Stimulated activated CD4-positive, alpha-beta T cell treated with anti-CD3 and anti-CD28 coated beads, Interleukin-4, amount 100 ng/mL, for 48 hours (primary cell): ENCODE results near the gene CALR3.
"Not testable (repeated sequence)": the region's sequence is repeated elsewhere in the genome, so short reads cannot be mapped to it uniquely, and the experiment has no call there.

Experiments
- DNase-seq, 2 donors: peaks; one replicate each; pipeline ENCODE4 v3.0.0-alpha.2; 2020; ENCODE audit warnings: low read depth in 2 of 2

The CALR3 gene

GRCh38 chr19:16524991-16525734 lies 29.2 kb upstream of the CALR3 start:
- no peak for DNase-seq

- no peak for DNase-seq
These were observed 26.8 kb upstream of the CALR3 start for GRCh38 chr19:16522559-16523377.

GRCh38 chr19:16521715-16522289 lies 25.8 kb upstream of the CALR3 start:
- no peak for DNase-seq

- DNase-seq = no peak
These were observed 25.1 kb upstream of the CALR3 start for GRCh38 chr19:16520986-16521624.

- no peak for DNase-seq
These were observed 24.4 kb upstream of the CALR3 start for GRCh38 chr19:16520074-16520973.

GRCh38 chr19:16519230-16519687 lies 23.3 kb upstream of the CALR3 start:
- DNase-seq = no peak

GRCh38 chr19:16518483-16519229 lies 22.7 kb upstream of the CALR3 start:
- DNase-seq = no peak

GRCh38 chr19:16518061-16518460 lies 22.1 kb upstream of the CALR3 start:
- DNase-seq = no peak

- no peak for DNase-seq
These were observed 21.1 kb upstream of the CALR3 start for GRCh38 chr19:16516923-16517610.

- DNase-seq = no peak
These were observed 20.4 kb upstream of the CALR3 start for GRCh38 chr19:16516381-16516780.

GRCh38 chr19:16514383-16515019 lies 18.5 kb upstream of the CALR3 start:
- DNase-seq = no peak

GRCh38 chr19:16512611-16513010 lies 16.6 kb upstream of the CALR3 start:
- not testable (repeated sequence) for DNase-seq

- no peak for DNase-seq
These were observed 13.4 kb upstream of the CALR3 start for GRCh38 chr19:16509141-16510061.

- no peak for DNase-seq
These were observed 12.6 kb upstream of the CALR3 start for GRCh38 chr19:16508546-16508945.

- no peak for DNase-seq
These were observed 11.0 kb upstream of the CALR3 start for GRCh38 chr19:16506961-16507360.

- not testable (repeated sequence) for DNase-seq
These were observed 10.2 kb upstream of the CALR3 start for GRCh38 chr19:16506161-16506560.

GRCh38 chr19:16504271-16504670 lies 8.3 kb upstream of the CALR3 start:
- no peak for DNase-seq

GRCh38 chr19:16497837-16498236 lies 1.9 kb upstream of the CALR3 start:
- DNase-seq = no peak
